ENCODE measurements around the gene SH3BP5.

The SH3BP5 gene

GRCh38 chr3:15355086-15355485 is 22.7 kb upstream of the SH3BP5 start:
- no peak for TF ChIP-seq GATA2 (IDR thresholded peaks at IDR 0.05; ENCODE audit: low read depth, low read length)
- TF ChIP-seq GATA3 (IDR thresholded peaks at IDR 0.05; ENCODE audit: low read depth, low read length): no peak

- TF ChIP-seq GATA3 (IDR thresholded peaks at IDR 0.05; ENCODE audit: low read depth, low read length) (no peak), GATA2 (IDR thresholded peaks at IDR 0.05; ENCODE audit: low read depth, low read length) (no peak)
These were observed 22.1 kb upstream of the SH3BP5 start for GRCh38 chr3:15354485-15354884.

- TF ChIP-seq GATA3 (IDR thresholded peaks at IDR 0.05; ENCODE audit: low read depth, low read length) (no peak), GATA2 (IDR thresholded peaks at IDR 0.05; ENCODE audit: low read depth, low read length) (no peak)
These were observed 17.8 kb upstream of the SH3BP5 start for GRCh38 chr3:15350141-15350540.

GRCh38 chr3:15348246-15348645 is 15.9 kb upstream of the SH3BP5 start:
- TF ChIP-seq GATA3 (IDR thresholded peaks at IDR 0.05; ENCODE audit: low read depth, low read length) (no peak), GATA2 (IDR thresholded peaks at IDR 0.05; ENCODE audit: low read depth, low read length) (no peak)

GRCh38 chr3:15347737-15348110 is 15.3 kb upstream of the SH3BP5 start:
- TF ChIP-seq GATA2 (IDR thresholded peaks at IDR 0.05; ENCODE audit: low read depth, low read length) (no peak), GATA3 (IDR thresholded peaks at IDR 0.05; ENCODE audit: low read depth, low read length) (no peak)

- no peak for TF ChIP-seq GATA3 (IDR thresholded peaks at IDR 0.05; ENCODE audit: low read depth, low read length)
- no peak for TF ChIP-seq GATA2 (IDR thresholded peaks at IDR 0.05; ENCODE audit: low read depth, low read length)
These were observed 14.8 kb upstream of the SH3BP5 start for GRCh38 chr3:15347063-15347736.

GRCh38 chr3:15346516-15346915 is 14.1 kb upstream of the SH3BP5 start:
- TF ChIP-seq GATA2 (IDR thresholded peaks at IDR 0.05; ENCODE audit: low read depth, low read length): no peak
- no peak for TF ChIP-seq GATA3 (IDR thresholded peaks at IDR 0.05; ENCODE audit: low read depth, low read length)

GRCh38 chr3:15345608-15346137 is 13.3 kb upstream of the SH3BP5 start:
- TF ChIP-seq GATA3 (IDR thresholded peaks at IDR 0.05; ENCODE audit: low read depth, low read length) (no peak), GATA2 (IDR thresholded peaks at IDR 0.05; ENCODE audit: low read depth, low read length) (no peak)

GRCh38 chr3:15345066-15345607 is 12.8 kb upstream of the SH3BP5 start:
- TF ChIP-seq GATA3 (IDR thresholded peaks at IDR 0.05; ENCODE audit: low read depth, low read length) (no peak), GATA2 (IDR thresholded peaks at IDR 0.05; ENCODE audit: low read depth, low read length) (no peak)

GRCh38 chr3:15342945-15343344 is 10.6 kb upstream of the SH3BP5 start:
- TF ChIP-seq GATA2 (IDR thresholded peaks at IDR 0.05; ENCODE audit: low read depth, low read length): no peak
- TF ChIP-seq GATA3 (IDR thresholded peaks at IDR 0.05; ENCODE audit: low read depth, low read length): no peak

- TF ChIP-seq GATA2 (IDR thresholded peaks at IDR 0.05; ENCODE audit: low read depth, low read length): no peak
- TF ChIP-seq GATA3 (IDR thresholded peaks at IDR 0.05; ENCODE audit: low read depth, low read length): no peak
These were observed 9.9 kb upstream of the SH3BP5 start for GRCh38 chr3:15342246-15342645.

- TF ChIP-seq GATA3 (IDR thresholded peaks at IDR 0.05; ENCODE audit: low read depth, low read length) (no peak), GATA2 (IDR thresholded peaks at IDR 0.05; ENCODE audit: low read depth, low read length) (no peak)
These were observed 8.8 kb upstream of the SH3BP5 start for GRCh38 chr3:15341030-15341726.

- TF ChIP-seq GATA2 (IDR thresholded peaks at IDR 0.05; ENCODE audit: low read depth, low read length) (no peak), GATA3 (IDR thresholded peaks at IDR 0.05; ENCODE audit: low read depth, low read length) (no peak)
These were observed 7.4 kb upstream of the SH3BP5 start for GRCh38 chr3:15339786-15340215.

- no peak for TF ChIP-seq GATA3 (IDR thresholded peaks at IDR 0.05; ENCODE audit: low read depth, low read length)
- TF ChIP-seq GATA2 (IDR thresholded peaks at IDR 0.05; ENCODE audit: low read depth, low read length): no peak
These were observed 6.6 kb upstream of the SH3BP5 start for GRCh38 chr3:15339001-15339400.

GRCh38 chr3:15337963-15338362 is 5.6 kb upstream of the SH3BP5 start:
- TF ChIP-seq GATA2 (IDR thresholded peaks at IDR 0.05; ENCODE audit: low read depth, low read length) (no peak), GATA3 (IDR thresholded peaks at IDR 0.05; ENCODE audit: low read depth, low read length) (no peak)

Measured in SH-SY5Y (cell line).